ENCODE data around the gene TMEM141.

DNA sequence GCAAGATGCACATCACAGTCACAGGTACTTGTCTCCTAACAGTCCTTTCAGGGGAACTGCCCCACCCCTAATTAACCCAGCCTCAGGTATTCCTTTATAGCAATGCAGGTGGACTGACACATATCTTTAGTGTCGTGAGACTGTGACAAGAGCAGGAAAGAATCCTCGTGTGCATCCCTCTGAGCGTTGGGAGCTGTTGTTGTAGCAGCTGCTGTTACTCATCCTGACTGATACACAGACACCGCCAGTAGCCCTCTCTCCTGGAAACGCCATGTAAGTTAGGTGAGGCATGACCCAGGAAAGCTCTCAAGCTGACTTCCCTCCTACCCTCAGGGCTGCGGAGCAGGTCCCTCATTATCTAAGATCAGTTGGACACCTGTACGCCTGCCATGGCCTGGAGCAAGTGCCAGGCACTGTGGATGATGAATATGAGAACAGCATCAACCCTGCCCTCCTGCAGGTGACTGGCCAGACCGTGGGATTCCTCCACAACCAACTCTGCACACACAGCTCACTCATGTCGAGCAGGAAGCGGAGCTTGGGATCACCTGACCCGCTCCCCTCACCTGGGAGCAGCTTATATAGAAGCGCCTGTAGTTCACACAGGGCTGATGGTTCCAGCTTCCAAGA lies 16.6 kb upstream of the TMEM141 start:
- TF ChIP-seq, protein P1, sequence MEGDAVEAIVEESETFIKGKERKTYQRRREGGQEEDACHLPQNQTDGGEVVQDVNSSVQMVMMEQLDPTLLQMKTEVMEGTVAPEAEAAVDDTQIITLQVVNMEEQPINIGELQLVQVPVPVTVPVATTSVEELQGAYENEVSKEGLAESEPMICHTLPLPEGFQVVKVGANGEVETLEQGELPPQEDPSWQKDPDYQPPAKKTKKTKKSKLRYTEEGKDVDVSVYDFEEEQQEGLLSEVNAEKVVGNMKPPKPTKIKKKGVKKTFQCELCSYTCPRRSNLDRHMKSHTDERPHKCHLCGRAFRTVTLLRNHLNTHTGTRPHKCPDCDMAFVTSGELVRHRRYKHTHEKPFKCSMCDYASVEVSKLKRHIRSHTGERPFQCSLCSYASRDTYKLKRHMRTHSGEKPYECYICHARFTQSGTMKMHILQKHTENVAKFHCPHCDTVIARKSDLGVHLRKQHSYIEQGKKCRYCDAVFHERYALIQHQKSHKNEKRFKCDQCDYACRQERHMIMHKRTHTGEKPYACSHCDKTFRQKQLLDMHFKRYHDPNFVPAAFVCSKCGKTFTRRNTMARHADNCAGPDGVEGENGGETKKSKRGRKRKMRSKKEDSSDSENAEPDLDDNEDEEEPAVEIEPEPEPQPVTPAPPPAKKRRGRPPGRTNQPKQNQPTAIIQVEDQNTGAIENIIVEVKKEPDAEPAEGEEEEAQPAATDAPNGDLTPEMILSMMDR (conservative IDR thresholded peaks at IDR 0.05; ENCODE audit: low read length), result no peak
- TF ChIP-seq EZH2phosphoT487 (IDR thresholded peaks at IDR 0.05; ENCODE audit: borderline replicate concordance, low read depth, low read length), result no peak
